Fibroblast of skin of left biceps (primary cell): ENCODE measurements around the gene ASH1L.
"Not testable (repeated sequence)": the region's sequence is repeated elsewhere in the genome, so short reads cannot be mapped to it uniquely, and the experiment has no call there.

ENCODE experiments used
- DNase-seq, 2 experiments: peaks; one replicate each; pipeline ENCODE4 v3.0.0-alpha.2; 2013; ENCODE audit warnings: low read depth in 2 of 2

ASH1L gene

GRCh38 chr1:155305881-155306391 lies 256.7 kb downstream of the ASH1L start:
- no peak for DNase-seq

- no peak for DNase-seq
Observed at GRCh38 chr1:155304558-155305063, 258.0 kb downstream of the ASH1L start.

GRCh38 chr1:155301342-155301841 lies 261.2 kb downstream of the ASH1L start, which contains the start of gene PKLR:
Gene PKLR (minus strand): TSS chr1:155301438. CDS start chr1:155301395, 43 bp downstream.
- no peak for DNase-seq

- DNase-seq, result no peak
Observed at GRCh38 chr1:155300553-155301329, 261.9 kb downstream of the ASH1L start.

- no peak for DNase-seq
Observed at GRCh38 chr1:155300024-155300423, 262.6 kb downstream of the ASH1L start.

GRCh38 chr1:155297384-155297783 lies 265.2 kb downstream of the ASH1L start:
- no peak for DNase-seq

GRCh38 chr1:155296661-155297060 lies 265.9 kb downstream of the ASH1L start:
- no peak for DNase-seq

- no peak for DNase-seq
Observed at GRCh38 chr1:155295942-155296267, 266.7 kb downstream of the ASH1L start.

- no peak for DNase-seq
Observed at GRCh38 chr1:155295183-155295941, 267.2 kb downstream of the ASH1L start.

- DNase-seq, result no peak
Observed at GRCh38 chr1:155294520-155295182, 268.0 kb downstream of the ASH1L start.

GRCh38 chr1:155293086-155293749 lies 269.4 kb downstream of the ASH1L start:
- DNase-seq, result no peak

GRCh38 chr1:155291006-155291405 lies 271.6 kb downstream of the ASH1L start:
- DNase-seq, result not testable (repeated sequence)

- DNase-seq, result no peak
Observed at GRCh38 chr1:155287987-155288543, 274.5 kb downstream of the ASH1L start.

- DNase-seq, result no peak
Observed at GRCh38 chr1:155286544-155286943, 276.1 kb downstream of the ASH1L start.

- DNase-seq, result no peak
Observed at GRCh38 chr1:155285631-155286044, 277.0 kb downstream of the ASH1L start.
